Activated CD4-positive, alpha-beta T cell treated with anti-CD3 and anti-CD28 coated beads for 24 hours (primary cell): ENCODE measurements around the gene ABCB4.

Experiments used
- DNase-seq, 2 donors: peaks; one replicate each; pipeline ENCODE4 v3.0.0-alpha.2; 2020; ENCODE audit warnings: low read depth in 2 of 2

Gene ABCB4

GRCh38 chr7:87475359-87476178 is at the start of gene ABCB4:
Gene ABCB4 (minus strand): TSS chr7:87475680. CDS start chr7:87475465, 215 bp downstream.
- no peak for DNase-seq

- no peak for DNase-seq
Measured at GRCh38 chr7:87518735-87519134, 43.3 kb upstream of the ABCB4 start.

- DNase-seq = no peak
Measured at GRCh38 chr7:87517891-87518290, 42.4 kb upstream of the ABCB4 start.

GRCh38 chr7:87517136-87517815 is 41.8 kb upstream of the ABCB4 start:
- DNase-seq = no peak

- DNase-seq = no peak
Measured at GRCh38 chr7:87513735-87514335, 38.4 kb upstream of the ABCB4 start.

GRCh38 chr7:87512906-87513305 is 37.4 kb upstream of the ABCB4 start:
- no peak for DNase-seq

GRCh38 chr7:87511510-87511909 is 36.0 kb upstream of the ABCB4 start:
- no peak for DNase-seq

- no peak for DNase-seq
Measured at GRCh38 chr7:87510411-87510875, 35.0 kb upstream of the ABCB4 start.

- DNase-seq = no peak
Measured at GRCh38 chr7:87507446-87507845, 32.0 kb upstream of the ABCB4 start.

GRCh38 chr7:87506246-87507180 is 31.0 kb upstream of the ABCB4 start:
- DNase-seq = no peak

GRCh38 chr7:87505557-87506245 is 30.2 kb upstream of the ABCB4 start:
- no peak for DNase-seq

- DNase-seq = no peak
Measured at GRCh38 chr7:87505122-87505521, 29.6 kb upstream of the ABCB4 start.

- DNase-seq = no peak
Measured at GRCh38 chr7:87499494-87499893, 24.0 kb upstream of the ABCB4 start.

GRCh38 chr7:87498893-87499292 is 23.4 kb upstream of the ABCB4 start:
- DNase-seq = no peak

- DNase-seq = no peak
Measured at GRCh38 chr7:87497482-87497881, 22.0 kb upstream of the ABCB4 start.

- no peak for DNase-seq
Measured at GRCh38 chr7:87495366-87495765, 19.9 kb upstream of the ABCB4 start.

GRCh38 chr7:87494454-87494853 is 19.0 kb upstream of the ABCB4 start:
- DNase-seq = no peak

GRCh38 chr7:87483131-87483530 is 7.7 kb upstream of the ABCB4 start:
- no peak for DNase-seq

- DNase-seq = no peak
Measured at GRCh38 chr7:87482115-87482514, 6.6 kb upstream of the ABCB4 start.

- no peak for DNase-seq
Measured at GRCh38 chr7:87480386-87480785, 4.9 kb upstream of the ABCB4 start.

- no peak for DNase-seq
Measured at GRCh38 chr7:87479951-87480350, 4.5 kb upstream of the ABCB4 start.
